Colonic mucosa (tissue), 4 donors: ENCODE data around the gene DMBX1. TPM values are rescaled to one million over a fixed set of nuclear protein-coding genes. Genes with fewer than 3 reads are reported as not detected.

ENCODE experiments used
- DNase-seq: peaks from one replicate; pipeline ENCODE4 v3.0.0-alpha.2; 2020
- H3K27ac ChIP-seq: fragments of 200-600 bp; one replicate; pipeline ENCODE4 v1.8.0; 2021
- H3K27me3 ChIP-seq: fragments of 200-600 bp; one replicate; pipeline ENCODE4 v1.8.0; 2021
- H3K36me3 ChIP-seq: fragments of 200-600 bp; one replicate; pipeline ENCODE4 v1.8.0; 2021
- H3K4me1 ChIP-seq: fragments of 200-600 bp; one replicate; pipeline ENCODE4 v1.8.0; 2021; ENCODE audit warnings: mild to moderate bottlenecking
- H3K4me3 ChIP-seq: fragments of 200-600 bp; one replicate; pipeline ENCODE4 v1.8.0; 2021
- H3K9ac ChIP-seq, 2 donors: one replicate each; pipeline ENCODE4 v1.7.0; 2013; ENCODE audit warnings: control low read depth in 2 of 2, low read depth in 2 of 2, low read length in 2 of 2
- H3K9me3 ChIP-seq: fragments of 200-600 bp; one replicate; pipeline ENCODE4 v1.8.0; 2021
- intact Hi-C: fragments of 100-400 bp; cut with DNase I; formaldehyde crosslinking; loops from one replicate; pipeline ENCODE4 v1.14.1; 2022
- total RNA-seq, 2 donors: library from RNA; stranded (reverse); fragmentation: NEBNext Ultra II Directional in 1 of 2; extraction: Animal tissue kit (Norgen Biotek cat#: 25700) in 1 of 2; gene quantifications; one replicate each; pipeline ENCODE4 v1.2.1, GENCODE V29; 2021
- TF ChIP-seq, protein P1 (sequence below): fragments of 200-600 bp; IDR thresholded peaks from one replicate; pipeline ENCODE4 v1.8.0; 2022; ENCODE audit warnings: antibody characterized with exemption, mild to moderate bottlenecking
- donor health status: healthy.
- donor health status: DM: no; HTN: no; CAD: no.
- donor health status: DM: no; HTN: no; CAD: no.

DMBX1 gene
- total RNA-seq, 2 donors from 2014 or later, result not detected

DNA sequence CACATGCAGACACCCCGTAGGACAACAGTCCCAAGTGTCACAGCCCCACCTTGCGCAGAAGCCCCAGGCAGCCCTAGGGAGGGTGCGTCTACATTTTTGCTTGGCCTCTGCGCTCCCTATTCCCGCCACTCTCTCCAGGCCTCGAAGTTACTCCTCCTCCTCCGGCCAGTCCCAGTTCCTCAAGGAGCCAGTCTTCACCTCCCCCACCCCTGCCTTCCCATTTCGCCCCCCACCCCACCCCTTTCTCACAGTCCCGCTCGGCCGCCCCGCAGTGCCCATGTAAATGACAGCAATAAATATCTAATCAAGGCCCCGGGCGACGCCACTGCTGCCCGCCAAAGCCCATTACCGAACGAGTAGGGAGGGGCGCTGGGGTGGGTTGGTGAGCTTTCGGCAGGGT is 3.2 kb downstream of the DMBX1 start:
- TF ChIP-seq, protein P1, sequence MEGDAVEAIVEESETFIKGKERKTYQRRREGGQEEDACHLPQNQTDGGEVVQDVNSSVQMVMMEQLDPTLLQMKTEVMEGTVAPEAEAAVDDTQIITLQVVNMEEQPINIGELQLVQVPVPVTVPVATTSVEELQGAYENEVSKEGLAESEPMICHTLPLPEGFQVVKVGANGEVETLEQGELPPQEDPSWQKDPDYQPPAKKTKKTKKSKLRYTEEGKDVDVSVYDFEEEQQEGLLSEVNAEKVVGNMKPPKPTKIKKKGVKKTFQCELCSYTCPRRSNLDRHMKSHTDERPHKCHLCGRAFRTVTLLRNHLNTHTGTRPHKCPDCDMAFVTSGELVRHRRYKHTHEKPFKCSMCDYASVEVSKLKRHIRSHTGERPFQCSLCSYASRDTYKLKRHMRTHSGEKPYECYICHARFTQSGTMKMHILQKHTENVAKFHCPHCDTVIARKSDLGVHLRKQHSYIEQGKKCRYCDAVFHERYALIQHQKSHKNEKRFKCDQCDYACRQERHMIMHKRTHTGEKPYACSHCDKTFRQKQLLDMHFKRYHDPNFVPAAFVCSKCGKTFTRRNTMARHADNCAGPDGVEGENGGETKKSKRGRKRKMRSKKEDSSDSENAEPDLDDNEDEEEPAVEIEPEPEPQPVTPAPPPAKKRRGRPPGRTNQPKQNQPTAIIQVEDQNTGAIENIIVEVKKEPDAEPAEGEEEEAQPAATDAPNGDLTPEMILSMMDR, result no peak
- peaks cover 6% of the 10 kb centered on the region for H3K4me1 ChIP-seq

DNA sequence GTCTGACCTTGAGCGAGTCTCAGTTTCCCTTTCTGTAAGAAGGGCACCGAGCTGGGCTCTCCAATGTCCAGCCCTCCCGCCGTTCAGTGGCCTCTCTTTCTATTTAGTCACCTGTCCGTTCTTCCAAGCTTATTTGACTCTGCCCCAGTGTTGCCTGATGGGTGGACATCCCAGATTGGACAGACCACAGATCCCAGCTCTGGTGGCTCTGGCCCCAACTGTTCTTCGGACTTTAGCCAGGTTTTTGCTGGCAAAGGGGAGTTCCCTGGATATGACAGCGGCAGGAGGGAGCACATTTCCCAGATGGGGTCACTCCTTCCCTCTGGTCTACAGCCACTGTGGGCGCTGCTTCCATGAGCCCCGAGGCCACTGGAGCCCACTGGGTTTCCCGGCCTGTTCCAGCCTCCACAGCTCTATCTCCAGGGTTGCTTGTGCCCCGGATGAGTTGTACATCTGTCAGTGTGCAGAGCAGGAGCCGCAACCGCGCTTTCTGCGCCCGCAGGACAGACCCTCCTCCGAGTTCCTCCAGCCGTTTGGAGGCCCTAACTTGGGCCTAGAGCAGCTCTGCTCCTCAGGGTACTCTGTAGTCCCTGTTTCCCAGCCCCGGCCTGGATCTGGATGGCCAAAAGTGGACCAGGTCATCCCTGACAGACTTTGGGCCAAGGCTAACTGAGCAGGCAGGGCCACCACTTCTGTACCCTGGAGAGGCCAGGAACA is 3.8 kb downstream of the DMBX1 start:
- no peak for DNase-seq
- Histone ChIP-seq H3K4me3 (no peak overlapping the region), H3K36me3 (no peaks in the 10 kb centered on the region), H3K9me3 (no peaks in the 10 kb centered on the region), H3K4me1 (peaks cover 6% of the 10 kb centered on the region), H3K9ac (no peak overlapping the region), H3K27me3 (peaks cover 64% of the 10 kb centered on the region), H3K27ac (no peak overlapping the region)
- intact Hi-C loops, result no loop called here
- TF ChIP-seq, protein P1, result no peak

More for the DNA sequence above, 3.2 kb downstream of the DMBX1 start:
- H3K36me3 ChIP-seq, result no peaks in the 10 kb centered on the region
- no peaks in the 10 kb centered on the region for H3K9me3 ChIP-seq
- H3K9ac ChIP-seq, result no peak overlapping the region
- H3K27ac ChIP-seq, result no peak overlapping the region
- DNase-seq, result no peak
- no peak overlapping the region for H3K4me3 ChIP-seq
- intact Hi-C loops, result no loop called here
- peaks cover 70% of the 10 kb centered on the region for H3K27me3 ChIP-seq

DNA sequence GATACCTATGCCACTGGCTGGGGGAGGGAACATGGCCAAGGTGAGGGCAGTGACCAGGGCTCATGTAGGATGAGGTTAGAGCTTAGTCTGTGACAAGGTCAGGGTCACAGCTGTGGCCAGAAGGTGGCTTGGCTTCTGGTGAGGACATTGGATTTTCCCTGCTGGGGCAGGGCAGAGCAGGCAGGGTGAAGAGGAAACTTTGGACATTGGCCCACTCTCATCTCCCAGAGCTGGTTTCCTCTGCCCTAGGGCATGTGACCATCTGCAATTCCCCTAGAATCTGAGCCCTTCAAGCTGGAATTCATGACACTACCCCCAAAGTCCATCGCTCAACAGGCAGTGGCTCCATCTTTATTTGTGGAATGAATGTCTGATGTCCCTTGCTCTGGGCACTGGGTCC is 5.3 kb downstream of the DMBX1 start:
- no peak overlapping the region for H3K27ac ChIP-seq
- H3K27me3 ChIP-seq, result peaks cover 49% of the 10 kb centered on the region
- peaks cover 3% of the 10 kb centered on the region for H3K4me1 ChIP-seq
- no peaks in the 10 kb centered on the region for H3K9me3 ChIP-seq
- H3K4me3 ChIP-seq, result no peak overlapping the region
- TF ChIP-seq, protein P1, result no peak
- H3K36me3 ChIP-seq, result no peaks in the 10 kb centered on the region
- intact Hi-C loops, result no loop called here
- no peak overlapping the region for H3K9ac ChIP-seq
- DNase-seq, result no peak

DNA sequence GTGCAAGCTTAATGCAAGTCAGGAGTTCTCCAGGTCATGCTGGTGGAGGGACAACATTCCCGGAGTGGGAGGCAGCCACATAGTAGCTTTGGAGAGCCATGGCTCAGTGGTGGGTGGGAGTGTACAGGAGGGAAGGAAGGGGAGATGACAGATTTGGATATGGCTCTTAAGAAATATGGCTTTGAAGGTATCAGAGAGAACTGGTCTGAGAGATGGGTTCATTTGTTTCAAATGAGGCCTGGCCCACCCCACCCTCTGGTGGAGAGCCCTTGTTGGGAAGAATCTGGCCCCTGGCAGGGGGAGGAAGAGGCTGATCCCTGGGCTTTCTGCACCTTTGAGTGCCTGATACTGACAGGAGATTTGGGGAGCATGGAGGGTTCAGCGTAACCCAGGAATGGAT is 6.1 kb downstream of the DMBX1 start:
- Histone ChIP-seq H3K9ac (no peak overlapping the region), H3K27ac (no peak overlapping the region), H3K4me3 (no peak overlapping the region), H3K9me3 (no peaks in the 10 kb centered on the region), H3K4me1 (no peaks in the 10 kb centered on the region), H3K27me3 (peaks cover 41% of the 10 kb centered on the region), H3K36me3 (no peaks in the 10 kb centered on the region)
- intact Hi-C loops, result no loop called here
- DNase-seq, result no peak
- TF ChIP-seq, protein P1, result no peak

DNA sequence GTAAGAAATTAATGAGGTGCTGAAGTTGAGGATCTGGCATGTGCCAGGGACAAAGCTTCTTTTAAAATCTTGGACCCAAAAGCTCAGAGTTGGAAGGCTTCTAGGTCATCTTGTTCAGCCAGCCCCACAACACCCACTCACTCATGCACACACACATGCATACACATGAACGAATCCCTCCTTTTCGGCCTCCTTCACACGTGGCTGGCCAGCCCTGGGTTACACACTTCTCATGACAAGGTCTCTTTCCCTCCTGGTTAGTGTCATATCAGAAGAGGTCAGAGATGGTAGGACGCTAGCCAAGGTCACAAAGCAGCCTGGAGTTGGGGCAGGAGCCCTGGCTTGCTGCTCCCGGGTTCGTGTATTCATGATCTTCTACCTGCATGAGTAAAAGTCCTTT is 6.9 kb downstream of the DMBX1 start:
- H3K4me3 ChIP-seq, result no peak overlapping the region
- H3K36me3 ChIP-seq, result no peaks in the 10 kb centered on the region
- TF ChIP-seq, protein P1, result no peak
- no peak overlapping the region for H3K27ac ChIP-seq
- no peaks in the 10 kb centered on the region for H3K9me3 ChIP-seq
- peaks cover 33% of the 10 kb centered on the region for H3K27me3 ChIP-seq
- no peak for DNase-seq
- no peaks in the 10 kb centered on the region for H3K4me1 ChIP-seq
- intact Hi-C loops, result no loop called here
- no peak overlapping the region for H3K9ac ChIP-seq
